A549 treated with GW870086 at 1 μM for 4 hours (cell line): ENCODE data around the gene CT55. TPM values are rescaled to one million over a fixed set of nuclear protein-coding genes. Genes with fewer than 3 reads are reported as not detected.

Experiments used
- total RNA-seq: library from RNA; stranded (reverse); fragments of 200-300 nt; extraction: Qiagen RNA extraction; gene quantifications from 5 replicates; pipeline ENCODE4 v1.2.3, GENCODE V29; 2022; ENCODE audit warnings: low read depth

The CT55 gene
- not detected in 5 replicates for total RNA-seq

GRCh38 chrX:135170877-135171519 is at the start of gene CT55:
CT55 (minus strand) TSS chrX:135171398; CDS start chrX:135171171, 227 bp downstream.

GRCh38 chrX:135120056-135120576 is 51.1 kb downstream of the CT55 start, which contains the start of gene ETDB:
ETDB (minus strand) TSS chrX:135120526; CDS start chrX:135119261, 1,265 bp downstream.

Other genes with a start within 250 kb of the CT55 start
- 0.10 to 0.19 TPM (median 0.15 TPM) in 5 replicates for gene SMIM10, start 180.4 kb downstream of the CT55 start, total RNA-seq
- 7.9 to 10.2 TPM (median 9.0 TPM) in 5 replicates for gene RTL8B, start 148.9 kb downstream of the CT55 start, total RNA-seq
- 150 to 207 TPM (median 199 TPM) in 5 replicates for gene RTL8C, start 139.0 kb downstream of the CT55 start, total RNA-seq
- gene RTL8A, start 119.3 kb downstream of the CT55 start, total RNA-seq = 162 to 184 TPM (median 176 TPM) in 5 replicates
- 0.05 to 0.07 TPM (median 0.05 TPM) in 4 of 5 replicates, not detected in the other for gene SMIM10L2B, start 72.7 kb downstream of the CT55 start, total RNA-seq
- gene ETDB, start 50.9 kb downstream of the CT55 start, total RNA-seq = not detected in 5 replicates
- gene ETDA, start 80.7 kb upstream of the CT55 start, total RNA-seq = not detected in 5 replicates
- not detected in 5 replicates for gene ETDC, start 138.1 kb upstream of the CT55 start, total RNA-seq
- gene ZNF75D, start 172.7 kb upstream of the CT55 start, total RNA-seq = 2.5 to 3.2 TPM (median 3.1 TPM) in 5 replicates
- gene ZNF449, start 173.4 kb upstream of the CT55 start, total RNA-seq = 2.8 to 4.7 TPM (median 4.0 TPM) in 5 replicates